HG03460 (cell line): ENCODE measurements around the gene CEP350.

Experiments
- ATAC-seq: cut with Tn5 transposase; IDR thresholded peaks from one replicate; pipeline ENCODE4 v1.9.1; 2021; ENCODE audit not compliant: unreplicated experiment

The CEP350 gene

DNA sequence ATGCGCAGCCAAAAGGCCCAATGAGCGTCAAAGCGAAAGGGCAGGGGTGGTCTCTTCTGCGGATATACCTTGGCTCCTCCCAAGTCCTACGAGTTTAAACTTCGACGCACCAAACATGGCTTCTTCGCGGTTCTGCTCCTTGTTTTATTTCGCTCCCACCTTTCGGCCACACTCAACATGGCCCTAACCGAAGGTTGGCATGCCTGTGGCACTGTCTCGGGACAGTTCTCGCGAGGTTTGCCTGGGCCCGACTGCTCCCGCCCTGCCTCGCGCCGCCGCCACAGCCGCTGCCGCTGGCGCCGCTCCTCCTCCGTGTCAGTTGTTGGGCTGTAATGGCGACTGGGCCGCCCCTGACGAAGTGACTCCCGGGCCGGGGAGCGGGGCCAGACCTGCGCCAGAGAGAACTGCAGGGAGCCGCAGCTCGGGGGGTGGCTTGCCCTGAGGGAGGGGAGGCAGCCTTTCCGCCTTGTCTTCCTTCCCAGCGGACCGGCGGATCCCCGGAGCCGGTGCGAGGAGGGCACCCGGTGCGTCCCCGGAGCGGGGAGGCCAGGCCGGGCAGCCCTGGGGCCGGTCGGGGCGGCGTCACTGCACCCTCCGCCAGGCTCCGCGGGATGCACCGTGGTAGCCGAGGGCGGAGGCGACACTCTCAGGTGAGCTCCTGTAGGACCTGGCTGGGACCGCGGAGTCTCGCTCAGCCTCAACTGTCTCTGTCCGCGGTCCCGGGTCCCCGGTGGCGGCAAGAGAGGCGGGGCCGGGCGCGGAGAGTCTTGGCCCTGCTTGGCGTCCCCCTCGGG is at the start of gene CEP350:
CEP350 (plus strand) TSS at position 318 of the 794 bp plus-strand sequence. CDS start 31,372 bp downstream, outside the sequence.
- peak; percentile 93 for ATAC-seq

DNA sequence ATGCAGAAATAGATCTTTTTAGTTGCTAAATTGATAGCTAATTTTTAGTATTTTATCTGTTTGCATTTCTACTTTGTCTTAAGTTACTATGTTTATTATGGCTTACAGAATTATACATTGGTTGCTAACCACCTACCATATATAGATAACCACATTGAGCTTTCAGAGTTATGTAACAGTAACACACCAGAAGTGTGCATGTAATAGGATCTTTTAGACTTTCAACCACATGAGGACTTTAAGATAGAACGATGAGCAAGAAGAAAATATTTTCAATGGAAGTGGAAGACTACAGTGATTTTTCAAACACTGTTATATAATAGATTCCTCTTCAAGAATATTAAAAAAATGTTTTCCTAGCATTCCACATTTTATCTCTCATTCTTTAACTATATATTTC is 43.7 kb upstream of the CEP350 start:
- no peak for ATAC-seq

DNA sequence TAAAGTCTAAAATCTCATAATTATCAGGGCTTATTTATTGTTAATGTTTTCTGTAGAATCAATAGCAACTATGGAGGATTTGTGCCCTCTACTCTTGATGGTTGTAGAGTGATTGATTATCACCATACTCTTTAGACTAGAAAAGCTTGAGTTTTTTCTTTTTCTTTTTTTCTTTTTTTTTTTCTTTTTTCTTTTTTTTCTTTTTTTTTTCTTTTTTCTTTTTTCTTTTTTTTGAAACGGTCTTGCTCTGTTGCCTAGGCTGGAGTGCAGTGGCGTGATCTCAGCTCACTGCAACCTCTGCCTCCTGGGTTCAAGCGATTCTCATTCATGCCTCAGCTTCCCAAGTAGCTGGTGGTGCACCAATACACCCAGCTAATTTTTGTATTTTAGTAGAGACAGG is 42.8 kb upstream of the CEP350 start:
- ATAC-seq: no peak

DNA sequence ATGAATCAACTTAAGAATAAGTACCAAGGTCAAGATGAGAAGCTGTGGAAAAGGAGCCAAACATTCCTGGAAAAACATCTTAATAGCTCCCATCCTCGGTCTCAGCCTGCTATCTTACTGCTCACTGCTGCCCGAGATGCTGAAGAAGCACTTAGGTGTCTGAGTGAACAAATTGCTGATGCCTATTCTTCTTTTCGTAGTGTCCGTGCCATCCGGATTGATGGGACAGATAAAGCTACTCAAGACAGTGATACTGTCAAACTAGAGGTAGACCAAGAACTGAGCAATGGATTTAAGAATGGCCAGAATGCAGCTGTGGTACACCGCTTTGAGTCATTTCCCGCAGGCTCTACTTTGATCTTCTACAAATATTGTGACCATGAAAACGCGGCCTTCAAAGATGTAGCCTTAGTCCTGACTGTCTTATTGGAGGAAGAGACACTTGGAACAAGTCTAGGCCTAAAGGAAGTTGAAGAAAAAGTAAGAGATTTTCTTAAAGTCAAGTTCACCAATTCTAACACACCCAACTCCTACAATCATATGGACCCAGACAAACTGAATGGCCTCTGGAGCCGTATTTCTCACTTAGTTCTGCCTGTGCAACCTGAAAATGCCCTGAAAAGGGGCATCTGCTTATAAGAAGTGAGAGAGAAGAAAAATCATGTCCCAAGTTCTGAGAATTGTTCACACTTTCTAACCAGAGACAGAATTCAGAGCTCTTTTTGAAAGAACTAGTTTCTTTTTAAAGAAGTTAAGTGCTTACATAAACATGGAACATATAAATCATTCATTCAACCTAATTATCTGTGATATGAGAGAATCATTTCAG is 36.8 kb upstream of the CEP350 start:
- no peak for ATAC-seq

DNA sequence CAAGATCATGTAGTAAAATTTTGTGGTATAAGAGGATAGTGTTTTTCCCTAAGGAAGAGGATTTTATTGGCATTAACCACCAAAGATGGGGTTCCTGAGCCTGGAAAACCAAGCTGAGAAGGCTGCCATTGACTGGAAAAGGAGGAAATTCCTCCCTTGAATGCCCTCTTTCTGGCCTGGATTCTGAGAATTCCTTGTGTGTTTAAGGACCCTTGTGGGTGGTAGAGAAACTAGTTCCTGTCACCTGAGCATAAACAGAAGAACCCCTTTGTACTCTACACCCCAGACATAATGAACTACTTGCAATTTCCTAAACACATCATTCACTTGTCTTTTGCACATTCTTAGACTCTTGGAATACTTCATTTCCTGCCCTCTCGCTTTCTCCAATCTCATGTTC is 33.1 kb upstream of the CEP350 start:
- ATAC-seq: no peak

GRCh38 chr1:179921981-179922872 is 32.4 kb upstream of the CEP350 start:
- ATAC-seq: no peak

DNA sequence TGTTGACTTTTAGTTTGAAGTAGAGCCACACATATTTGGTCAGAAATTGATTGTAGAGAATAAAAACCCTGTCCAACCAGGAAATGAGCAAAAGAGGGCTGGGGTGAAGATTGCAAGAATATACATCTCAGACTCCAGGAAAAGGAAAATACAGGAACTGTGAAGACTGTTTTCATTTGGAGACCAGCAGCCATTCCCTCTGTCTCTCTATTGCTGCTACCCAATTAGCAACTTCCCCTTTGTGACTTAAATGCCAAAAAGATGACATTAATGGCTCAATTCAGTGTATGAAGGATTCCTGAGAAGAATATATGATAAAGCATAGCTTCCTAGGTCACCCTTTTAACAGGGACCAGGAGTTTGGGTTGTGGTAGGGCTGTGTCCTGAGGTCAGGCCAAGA is 31.6 kb upstream of the CEP350 start:
- ATAC-seq: no peak

DNA sequence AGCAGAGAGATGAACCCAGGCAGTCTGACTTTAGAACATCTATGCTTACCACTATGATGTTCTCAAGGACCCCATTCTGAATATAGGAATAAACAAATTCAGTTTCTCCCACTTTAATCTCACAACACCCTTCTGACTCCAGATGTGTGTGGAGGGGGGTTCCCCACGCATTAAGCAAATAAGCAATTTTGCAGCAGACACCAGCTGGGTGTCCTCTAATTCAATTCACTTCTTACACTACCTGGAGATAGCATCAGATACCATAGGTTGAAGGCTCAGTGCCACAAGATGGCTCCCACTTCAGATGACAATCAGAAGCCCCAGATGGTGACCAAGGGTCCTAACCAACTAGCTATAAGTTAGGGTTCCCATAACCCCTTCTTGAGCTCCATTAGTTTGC is 30.3 kb upstream of the CEP350 start:
- no peak for ATAC-seq

- ATAC-seq: no peak
Observed at GRCh38 chr1:179925302-179925701, 29.3 kb upstream of the CEP350 start.

GRCh38 chr1:179925922-179926849 is 28.4 kb upstream of the CEP350 start:
- ATAC-seq: no peak

GRCh38 chr1:179926850-179927205 is 27.8 kb upstream of the CEP350 start:
- no peak for ATAC-seq

DNA sequence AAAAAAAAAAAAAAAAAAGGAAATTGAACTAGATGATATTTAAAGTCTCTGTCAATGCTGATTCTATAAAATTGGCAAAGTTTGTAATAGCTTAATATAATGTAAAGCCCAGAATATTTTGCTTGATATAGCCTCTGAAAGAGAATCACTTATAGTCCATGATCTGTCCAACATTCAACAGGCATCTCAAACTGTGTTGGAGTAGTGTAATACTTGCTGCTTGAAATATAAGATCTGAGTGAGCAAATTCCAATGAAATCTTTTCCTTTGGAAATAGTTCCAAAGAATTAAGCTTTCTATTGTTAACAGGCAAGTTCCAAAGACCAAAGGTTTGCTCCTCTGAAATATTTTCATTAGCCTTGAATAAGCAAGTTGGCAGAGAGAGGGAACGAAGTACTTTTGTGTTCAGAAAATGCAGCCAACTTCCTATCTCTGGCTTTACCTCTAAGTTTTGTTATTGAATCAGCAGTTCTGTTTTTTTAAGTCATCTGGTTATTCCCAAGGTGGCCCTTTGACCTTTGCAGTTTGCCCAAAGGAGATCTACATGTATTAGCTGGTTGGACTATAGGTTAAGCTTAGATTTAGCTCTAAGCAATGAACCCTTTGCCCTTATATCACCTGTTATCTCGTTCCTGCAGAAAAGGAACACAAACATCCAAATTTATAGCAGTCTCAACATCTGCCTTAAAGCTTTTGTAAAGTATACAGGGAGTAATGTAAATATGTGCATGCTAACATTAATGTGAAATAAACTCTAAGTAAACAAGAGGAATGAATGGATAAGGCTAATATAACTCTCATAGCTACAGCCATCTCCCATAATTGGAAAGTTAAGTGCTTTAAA is 24.4 kb upstream of the CEP350 start:
- no peak for ATAC-seq

GRCh38 chr1:179930867-179931266 is 23.7 kb upstream of the CEP350 start:
- no peak for ATAC-seq

DNA sequence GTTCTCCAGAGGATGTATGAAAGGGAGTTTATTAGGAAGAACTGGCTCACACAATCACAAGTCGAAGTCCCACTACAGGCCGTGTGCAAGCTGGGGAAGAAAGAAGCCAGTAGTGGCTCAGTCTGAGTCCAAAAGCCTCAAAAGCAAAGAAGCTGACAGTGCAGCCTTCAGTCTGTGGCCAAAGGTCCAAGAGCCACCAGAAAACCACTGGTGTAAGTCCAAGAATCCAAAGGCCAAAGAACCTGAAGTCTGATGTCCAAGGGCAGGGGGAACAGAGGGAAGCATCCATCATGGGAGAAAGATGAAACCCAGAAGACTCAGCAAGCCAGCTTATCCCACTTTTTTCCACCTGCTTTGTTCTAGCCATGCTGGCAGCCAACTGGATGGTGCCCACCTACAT is 21.4 kb upstream of the CEP350 start:
- no peak for ATAC-seq

- ATAC-seq: no peak
Observed at GRCh38 chr1:179935909-179936496, 18.6 kb upstream of the CEP350 start.

DNA sequence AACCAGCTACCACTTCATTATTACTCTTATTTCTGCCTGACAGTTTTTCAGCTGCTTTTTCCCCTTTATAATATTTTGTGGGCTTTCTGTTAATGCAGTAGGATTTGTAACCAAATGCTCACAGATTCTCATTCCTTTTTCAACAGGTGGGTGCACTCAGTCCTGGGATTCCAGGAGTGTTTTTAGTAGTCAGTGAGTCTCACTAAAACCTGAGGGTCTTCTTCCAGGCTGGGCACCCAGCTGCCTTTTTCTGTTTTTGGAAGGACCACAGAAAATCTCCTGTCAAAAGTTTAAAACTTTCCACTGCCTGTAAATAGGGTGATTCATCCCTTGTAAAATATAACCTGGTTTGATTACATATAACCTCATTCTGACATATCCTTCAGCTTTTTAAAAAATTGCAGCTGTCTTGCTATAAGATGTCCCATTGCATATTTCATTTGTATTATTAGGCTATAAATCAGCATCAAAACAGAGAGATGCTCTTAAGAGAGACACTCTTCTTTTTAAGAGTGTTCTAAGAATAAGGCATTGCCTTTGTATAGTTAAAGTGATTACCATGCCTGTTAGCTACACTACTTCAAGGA is 16.8 kb upstream of the CEP350 start:
- ATAC-seq: no peak

DNA sequence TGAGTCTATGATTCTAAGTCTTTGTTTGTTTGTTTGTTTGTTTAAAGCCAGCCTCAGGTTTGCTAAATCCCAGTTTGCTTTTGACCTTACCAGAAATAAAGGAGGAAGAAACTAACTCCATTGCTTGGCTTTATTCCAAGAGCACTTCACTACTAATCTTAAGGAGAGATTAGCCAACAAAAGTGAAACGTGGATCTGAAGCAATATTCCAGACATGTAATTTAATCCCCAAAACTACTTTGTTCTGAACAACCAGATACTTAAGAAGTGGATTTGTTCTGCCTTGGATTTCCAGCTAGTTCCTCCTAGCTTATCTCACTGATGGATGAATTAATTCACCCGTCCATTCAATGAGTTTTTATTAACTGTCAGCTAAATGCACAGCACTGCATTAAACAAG is 15.9 kb upstream of the CEP350 start:
- no peak for ATAC-seq

DNA sequence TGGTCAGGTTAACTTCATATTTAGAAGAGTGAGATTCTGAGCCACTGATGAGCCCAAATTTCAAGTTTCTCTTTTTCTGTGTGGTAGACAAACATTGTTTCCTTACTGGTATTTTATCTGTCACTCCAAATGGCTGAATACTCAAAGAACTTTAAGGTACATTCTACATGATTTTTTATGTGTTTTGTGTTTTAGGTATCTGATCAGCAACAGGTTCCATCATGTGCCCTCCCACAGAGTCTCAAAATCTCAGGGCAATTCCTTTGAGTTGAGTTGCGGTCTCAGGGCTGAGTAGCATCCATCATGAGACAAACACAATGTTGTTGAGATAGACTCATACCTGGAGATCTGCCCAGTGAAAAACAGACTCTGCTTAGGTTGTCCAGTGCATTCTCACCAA is 14.7 kb upstream of the CEP350 start:
- no peak for ATAC-seq

DNA sequence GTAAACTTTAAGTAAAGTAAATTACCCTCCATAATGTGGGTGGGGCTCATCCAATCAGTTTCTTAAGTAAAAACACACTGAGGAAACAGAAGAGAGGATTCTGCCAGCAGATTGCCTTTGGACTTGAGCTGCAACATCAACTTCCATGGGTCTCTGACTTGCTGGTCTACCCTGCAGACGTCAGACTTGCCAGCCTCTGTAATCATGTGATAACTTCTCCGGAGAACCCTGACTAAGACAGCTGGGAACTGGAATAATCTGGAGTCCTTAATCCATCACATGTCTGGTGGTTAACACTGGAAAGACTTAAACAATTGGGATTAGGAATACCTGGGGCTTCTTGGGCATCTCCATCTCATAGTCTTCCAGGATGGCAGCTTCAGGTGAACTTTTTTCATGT is 13.2 kb upstream of the CEP350 start:
- ATAC-seq: no peak
